GM18951 (cell line): ENCODE data around the gene EIF4A3.

Source experiments
- POLR2A ChIP-seq: IDR thresholded peaks from 4 replicates; pipeline ENCODE4 v1.6.1; 2011; ENCODE audit warnings: mild to moderate bottlenecking; ENCODE audit not compliant: insufficient read length, insufficient read depth; ENCODE audit errors: extremely low read depth
- in situ Hi-C: fragments of 300-500 bp; cut with MboI; formaldehyde crosslinking; loops from one replicate; pipeline ENCODE4 v1.12.0; 2022; ENCODE audit warnings: low sequenced_read_pairs, mixed read lengths, inconsistent platforms; ENCODE audit not compliant: unreplicated experiment

Gene EIF4A3

GRCh38 chr17:80182118-80182844, 35.4 kb upstream of the EIF4A3 start:
- in situ Hi-C loops = no loop called here
- TF ChIP-seq POLR2A = no peak

DNA sequence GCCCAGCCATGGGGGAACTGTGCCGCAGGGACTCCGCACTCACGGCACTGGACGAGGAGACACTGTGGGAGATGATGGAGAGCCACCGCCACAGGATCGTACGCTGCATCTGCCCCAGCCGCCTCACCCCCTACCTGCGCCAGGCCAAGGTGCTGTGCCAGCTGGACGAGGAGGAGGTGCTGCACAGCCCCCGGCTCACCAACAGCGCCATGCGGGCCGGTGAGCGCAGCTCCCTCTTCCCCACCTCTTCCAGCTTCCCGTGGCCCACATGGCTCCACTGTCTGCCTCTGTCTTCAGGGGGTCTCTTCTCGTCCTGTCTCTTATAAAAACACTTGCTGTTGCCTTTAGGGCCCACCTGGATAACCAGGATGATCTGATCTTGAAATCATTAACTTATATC, 34.5 kb upstream of the EIF4A3 start:
- TF ChIP-seq POLR2A = no peak
- in situ Hi-C loops = no loop called here

GRCh38 chr17:80180192-80180591, 33.3 kb upstream of the EIF4A3 start:
- in situ Hi-C loops = no loop called here
- no peak for TF ChIP-seq POLR2A

- in situ Hi-C loops = no loop called here
- no peak for TF ChIP-seq POLR2A
Measured at GRCh38 chr17:80177986-80178595, 31.2 kb upstream of the EIF4A3 start.

- in situ Hi-C loops = no loop called here
- TF ChIP-seq POLR2A = no peak
Measured at GRCh38 chr17:80176757-80177156, 29.8 kb upstream of the EIF4A3 start.

DNA sequence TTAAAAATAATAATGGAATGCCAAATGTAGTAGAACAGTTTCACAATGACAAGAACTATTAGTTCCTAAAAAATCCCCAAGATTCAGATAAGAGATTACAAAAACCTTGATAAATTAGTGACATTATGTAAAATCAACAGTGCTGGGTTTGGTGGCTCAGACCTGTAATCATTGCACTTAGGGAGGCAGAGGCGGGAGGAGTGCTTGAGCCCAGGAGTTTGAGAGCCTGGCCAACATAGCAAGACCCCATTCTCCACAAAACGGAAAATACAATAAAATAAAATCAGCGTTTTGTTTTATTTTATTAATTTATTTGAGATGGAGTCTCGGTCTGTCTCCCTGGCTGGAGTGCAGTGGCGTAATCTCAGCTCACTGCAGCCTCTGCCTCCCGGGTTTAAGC, 27.0 kb upstream of the EIF4A3 start:
- no peak for TF ChIP-seq POLR2A
- in situ Hi-C loops = no loop called here

DNA sequence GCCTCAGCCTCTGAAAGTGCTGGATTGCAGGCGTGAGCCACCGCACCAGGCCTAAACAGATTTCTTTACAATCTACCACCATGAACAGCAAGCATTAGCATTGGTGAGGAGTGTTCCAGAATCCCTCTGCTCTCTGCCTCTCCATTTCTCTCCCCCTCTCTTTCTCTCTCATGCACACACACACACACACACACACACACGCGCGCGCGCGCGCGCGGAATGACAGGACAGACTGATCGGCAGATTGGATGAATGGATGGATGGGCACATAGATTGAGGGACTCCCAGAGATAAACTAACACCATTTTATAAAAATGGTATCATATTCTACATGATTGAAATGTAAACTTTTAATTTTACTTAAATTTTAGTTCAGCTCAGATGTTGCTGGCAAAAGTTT, 26.2 kb upstream of the EIF4A3 start:
- no peak for TF ChIP-seq POLR2A
- in situ Hi-C loops = no loop called here

DNA sequence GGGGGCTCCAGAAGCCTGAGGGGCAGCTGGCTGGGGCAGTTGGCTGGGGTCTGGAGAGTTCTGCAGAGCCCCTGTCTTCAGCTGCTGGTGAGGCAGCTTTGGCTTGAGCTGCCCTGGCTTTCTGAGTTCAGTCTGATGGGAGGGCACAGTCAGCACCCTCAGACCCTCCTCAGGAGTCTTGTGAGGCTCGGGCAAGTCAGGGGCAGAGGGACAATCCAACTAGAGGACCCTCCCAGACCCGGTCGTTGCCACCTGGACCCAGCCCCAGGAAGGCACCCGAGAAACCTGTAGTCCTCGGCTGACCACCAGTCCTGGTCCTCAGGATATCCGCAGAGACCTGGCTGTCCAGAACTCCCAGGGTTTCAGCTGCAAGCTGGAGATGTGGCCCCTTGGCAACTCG, 24.8 kb upstream of the EIF4A3 start:
- TF ChIP-seq POLR2A = no peak
- in situ Hi-C loops = no loop called here

- no peak for TF ChIP-seq POLR2A
- in situ Hi-C loops = no loop called here
Measured at GRCh38 chr17:80169784-80170500, 23.0 kb upstream of the EIF4A3 start, which contains the start of gene CARD14. TSS of gene CARD14 (plus strand) at chr17:80170030. CDS start at chr17:80181439, 11,409 bp downstream.

DNA sequence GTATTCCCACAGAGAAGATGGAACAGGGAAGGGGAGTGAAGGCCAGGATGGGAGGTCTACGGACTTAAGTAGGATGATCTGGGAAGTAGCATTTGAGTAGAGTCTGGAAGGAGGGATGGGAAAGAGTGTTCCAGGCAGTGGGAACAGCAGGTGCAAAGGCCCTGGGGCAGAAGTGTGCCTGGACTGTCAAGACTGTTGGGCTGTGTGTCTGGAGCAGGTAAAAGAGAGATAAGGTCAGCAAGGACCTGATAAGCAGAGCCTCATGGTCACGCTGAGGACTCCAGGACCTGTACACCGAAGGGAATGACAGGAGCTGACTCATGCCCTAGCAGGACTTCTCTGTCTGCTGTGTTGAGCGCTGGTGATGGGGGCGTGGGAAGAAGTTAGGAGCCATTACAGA, 22.2 kb upstream of the EIF4A3 start:
- no peak for TF ChIP-seq POLR2A
- in situ Hi-C loops = no loop called here

- in situ Hi-C loops = no loop called here
Measured at GRCh38 chr17:80168371-80168770, 21.4 kb upstream of the EIF4A3 start.

GRCh38 chr17:80166446-80166845, 19.5 kb upstream of the EIF4A3 start:
- in situ Hi-C loops = no loop called here
- no peak for TF ChIP-seq POLR2A

More at GRCh38 chr17:80168371-80168770, 21.4 kb upstream of the EIF4A3 start:
- TF ChIP-seq POLR2A = no peak

- in situ Hi-C loops = no loop called here
- no peak for TF ChIP-seq POLR2A
Measured at GRCh38 chr17:80164185-80164584, 17.3 kb upstream of the EIF4A3 start.

GRCh38 chr17:80163336-80163735, 16.4 kb upstream of the EIF4A3 start:
- in situ Hi-C loops = no loop called here
- no peak for TF ChIP-seq POLR2A

DNA sequence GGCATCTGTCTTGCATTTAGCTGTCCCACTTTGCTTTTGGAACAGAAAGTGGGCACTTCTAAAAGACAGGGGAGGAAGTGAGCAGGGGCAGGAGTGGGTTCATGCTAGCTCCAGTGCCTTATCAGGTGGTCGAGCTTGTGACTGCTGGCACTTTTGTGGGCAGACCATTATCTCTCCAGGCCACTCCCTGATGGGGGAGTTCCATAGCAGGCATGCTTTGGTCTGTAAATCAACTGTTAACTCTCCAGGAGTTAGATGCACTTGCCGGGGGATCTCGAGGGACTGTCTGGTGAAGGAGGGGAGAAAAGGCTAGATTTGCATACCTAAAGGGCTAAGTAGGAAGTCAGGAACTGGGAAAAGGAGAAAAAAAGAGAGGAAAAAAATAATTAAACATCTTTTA, 13.6 kb upstream of the EIF4A3 start:
- TF ChIP-seq POLR2A = no peak

More for the DNA sequence above, 13.6 kb upstream of the EIF4A3 start:
- in situ Hi-C loops = no loop called here
